ENCODE data around the gene IMPDH1.

The IMPDH1 gene

GRCh38 chr7:128404886-128405470 is 4.8 kb downstream of the IMPDH1 start:
- peak; percentile 28 for DNase-seq

DNA sequence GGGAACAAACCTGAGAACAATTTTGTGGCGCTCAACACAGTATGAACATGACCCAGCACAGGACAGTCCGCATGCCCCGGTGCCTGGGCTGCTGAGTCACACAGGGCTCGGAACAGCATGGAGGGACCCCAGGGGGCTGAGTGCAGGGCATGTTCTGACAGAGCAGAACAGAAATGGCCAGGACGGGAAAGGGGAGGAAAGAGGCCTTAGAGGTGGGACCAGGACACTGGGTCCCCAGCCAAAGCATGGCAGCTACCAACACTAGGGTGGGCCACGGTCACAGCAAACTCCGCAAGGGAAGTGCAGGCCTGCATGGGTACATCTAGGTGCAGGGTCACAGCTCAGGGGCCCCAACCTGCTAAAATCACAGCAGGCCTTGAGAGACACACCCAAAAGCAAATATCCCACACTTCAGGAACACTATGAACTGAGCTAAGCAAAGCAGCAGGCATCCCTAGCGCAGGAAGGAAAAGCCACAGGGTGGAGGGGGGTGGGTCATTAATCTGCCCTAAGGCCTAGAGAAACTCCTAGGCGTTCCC is 5.6 kb downstream of the IMPDH1 start:
- no peak for DNase-seq

DNA sequence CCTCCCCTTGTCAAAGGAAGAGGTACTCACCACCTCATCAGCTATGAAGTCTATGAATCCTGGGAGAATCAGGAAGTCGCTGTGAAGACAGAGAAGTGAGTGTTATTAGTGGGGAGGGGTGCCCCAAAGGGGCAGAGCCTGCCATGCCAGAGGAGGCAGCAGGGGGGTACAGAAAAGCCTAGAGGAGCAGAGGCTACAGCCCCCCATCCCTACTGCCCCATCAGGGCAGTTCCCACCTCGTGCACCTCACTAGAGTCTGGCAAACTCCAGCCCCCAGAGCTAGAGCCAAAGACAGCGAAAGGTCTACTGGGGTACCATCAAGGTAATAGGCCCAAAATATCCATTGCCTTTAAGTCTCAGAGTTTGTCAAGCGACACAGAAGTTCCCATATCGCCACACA is 6.1 kb downstream of the IMPDH1 start:
- DNase-seq: no peak

- DNase-seq: no peak
These were observed 7.4 kb downstream of the IMPDH1 start for GRCh38 chr7:128402356-128402755.

GRCh38 chr7:128400566-128400965 is 9.2 kb downstream of the IMPDH1 start:
- no peak for DNase-seq

GRCh38 chr7:128399991-128400390 is 9.8 kb downstream of the IMPDH1 start:
- no peak for DNase-seq

- no peak for DNase-seq
These were observed 11.0 kb downstream of the IMPDH1 start for GRCh38 chr7:128398841-128399135.

- DNase-seq: no peak
These were observed 11.6 kb downstream of the IMPDH1 start for GRCh38 chr7:128398016-128398840.

- no peak for DNase-seq
These were observed 13.4 kb downstream of the IMPDH1 start for GRCh38 chr7:128396357-128396756.

GRCh38 chr7:128395748-128396147 is 14.0 kb downstream of the IMPDH1 start:
- DNase-seq: no peak

- no peak for DNase-seq
These were observed 14.8 kb downstream of the IMPDH1 start for GRCh38 chr7:128394904-128395496.

- no peak for DNase-seq
These were observed 16.1 kb downstream of the IMPDH1 start for GRCh38 chr7:128393526-128394330.

GRCh38 chr7:128392446-128393327 is 17.1 kb downstream of the IMPDH1 start:
- no peak for DNase-seq

- DNase-seq: no peak
These were observed 18.0 kb downstream of the IMPDH1 start for GRCh38 chr7:128391805-128392204.

DNA sequence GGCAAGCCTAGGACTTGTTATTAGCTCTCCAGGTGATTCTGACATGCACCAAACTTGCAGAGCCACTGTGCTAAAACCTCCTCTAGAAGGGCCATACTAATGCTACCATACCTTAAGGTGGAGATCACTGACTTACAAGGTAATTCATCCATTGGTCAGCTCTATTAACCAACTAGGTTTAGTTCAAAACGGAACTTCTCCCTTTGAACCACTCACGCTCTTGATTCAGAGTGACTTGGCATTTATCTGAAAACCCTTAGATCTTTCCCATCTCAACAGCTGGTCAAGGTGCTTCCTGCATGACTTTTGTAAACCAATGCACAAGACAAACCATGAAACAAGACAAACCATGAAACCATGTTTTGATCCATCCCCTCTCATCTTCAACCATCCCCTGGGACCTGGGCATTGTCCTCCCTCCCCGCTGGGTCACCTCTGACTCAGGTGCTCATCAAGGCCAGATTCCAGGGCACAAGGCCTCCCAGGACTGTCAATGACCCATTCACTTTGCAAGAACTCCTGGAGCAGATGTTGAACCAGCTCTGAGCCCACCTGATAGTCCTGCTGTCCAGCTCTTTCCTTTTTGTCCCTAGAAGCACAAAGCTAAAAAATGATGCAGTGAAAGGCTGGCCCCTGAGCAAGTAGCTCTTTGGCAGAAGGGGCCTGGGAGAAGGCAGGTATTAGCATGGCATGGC is 18.8 kb downstream of the IMPDH1 start:
- DNase-seq: no peak

DNA sequence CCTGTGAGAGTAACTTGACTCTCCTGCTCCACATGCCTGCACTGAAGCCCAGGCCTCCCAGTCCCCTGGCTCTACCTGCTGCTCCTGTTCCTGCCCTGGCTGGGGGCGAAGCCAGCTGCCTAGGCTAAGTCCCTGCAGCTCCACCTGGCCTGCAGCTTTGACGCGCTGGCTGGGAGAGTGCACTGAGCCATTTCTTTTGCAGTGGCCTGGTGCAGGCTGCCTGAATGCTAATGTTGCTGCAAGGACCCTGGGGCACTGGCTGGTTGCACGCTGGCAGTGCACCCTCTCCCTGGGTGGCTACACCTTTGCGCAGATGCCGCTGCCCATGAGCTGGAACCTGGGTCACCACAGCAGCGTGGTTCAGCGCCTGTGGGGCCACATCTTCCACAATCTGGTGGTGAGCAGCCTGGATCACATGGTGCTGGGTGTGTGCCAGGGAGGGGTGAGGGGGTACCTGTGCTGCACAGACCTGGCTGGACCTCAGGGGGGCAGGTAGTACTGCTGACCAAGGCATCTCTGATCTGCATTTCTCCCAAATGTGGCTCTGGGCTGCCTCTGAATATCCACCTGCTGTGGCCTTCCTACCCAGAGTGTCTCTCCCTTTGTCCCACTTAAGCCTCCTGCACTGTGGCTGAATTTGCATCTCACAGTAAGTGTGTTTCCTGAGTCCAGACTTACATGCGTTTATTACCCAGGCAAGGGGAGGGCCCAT is 20.0 kb downstream of the IMPDH1 start:
- DNase-seq: peak; percentile 79

DNA sequence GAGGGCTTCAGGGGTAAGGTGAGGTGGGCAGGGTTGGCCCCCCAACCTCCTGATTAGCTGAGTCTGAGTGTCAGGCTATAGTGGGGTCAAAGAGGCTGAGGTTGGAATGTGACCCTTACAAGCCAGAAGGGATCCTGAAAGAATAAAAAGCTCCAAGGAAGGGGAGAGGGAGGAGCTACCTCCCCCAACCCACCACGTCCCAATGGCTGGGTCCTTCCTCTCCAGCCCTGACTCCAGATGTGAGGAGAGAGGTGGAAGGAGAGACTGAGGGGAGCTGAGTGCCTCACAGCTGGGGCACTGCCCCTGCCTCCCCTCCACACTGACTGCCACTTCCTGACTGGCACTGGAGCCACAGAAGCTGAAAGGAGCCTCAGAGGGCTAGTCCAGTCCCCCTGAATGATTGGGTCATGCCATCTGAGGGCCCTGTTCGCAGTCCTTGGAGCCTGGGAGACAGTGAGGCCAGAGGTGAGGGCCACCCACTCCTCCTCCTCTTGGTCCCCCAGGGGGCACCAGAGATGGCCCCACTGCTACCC is 20.6 kb downstream of the IMPDH1 start:
- DNase-seq: no peak

GRCh38 chr7:128388145-128388485 is 21.7 kb downstream of the IMPDH1 start:
- no peak for DNase-seq

DNA sequence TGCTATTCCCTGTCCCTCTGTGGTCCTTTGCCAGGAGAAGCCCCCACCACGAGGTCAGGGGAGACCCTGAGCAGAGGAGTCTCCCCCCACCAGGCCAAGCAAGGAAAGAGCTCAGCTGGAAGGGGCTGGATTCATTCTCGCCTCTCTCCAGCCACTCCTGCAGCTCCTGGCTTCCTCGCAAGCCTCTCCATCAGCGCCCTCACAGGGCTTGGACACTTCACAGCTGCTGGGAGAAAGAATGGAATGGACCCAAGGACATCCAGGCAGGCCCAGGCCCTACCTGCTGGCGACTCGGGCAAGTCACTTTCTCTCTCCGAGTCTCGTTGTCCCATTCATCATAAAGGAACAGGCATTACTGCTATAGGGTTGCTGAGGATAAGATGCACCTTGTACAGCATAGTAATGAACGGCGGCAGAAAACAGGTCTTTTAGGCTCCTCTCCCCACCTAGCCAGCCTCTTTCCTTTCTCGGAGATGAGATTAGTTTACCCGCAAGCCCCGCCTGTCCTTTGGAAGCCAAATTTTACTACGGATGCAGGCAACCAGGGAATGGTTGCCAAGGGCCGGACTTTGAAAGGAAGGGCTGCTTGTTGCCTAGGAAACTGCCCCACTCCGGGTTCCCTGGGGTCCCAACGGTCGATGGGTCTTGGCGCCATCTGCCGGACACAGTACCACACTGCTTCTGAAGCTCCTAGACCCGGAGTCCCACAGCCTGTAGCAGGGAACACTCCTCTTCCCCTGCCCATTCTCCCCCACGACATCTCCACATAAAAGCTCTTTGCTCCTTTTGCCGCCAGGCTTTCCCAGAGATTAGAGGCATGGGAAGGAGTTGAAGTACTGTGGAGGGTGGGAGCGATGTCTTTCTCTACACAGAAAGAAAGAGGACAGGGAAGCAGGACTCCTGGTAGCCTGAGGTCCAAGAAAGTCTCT is 22.3 kb downstream of the IMPDH1 start:
- DNase-seq: peak; percentile 44

All from NCI-H526 treated with DMSO at 0.1 percent for 48 hours (cell line).